GM21423 (cell line): ENCODE measurements around the gene NKAIN2.

Experiments
- ATAC-seq: cut with Tn5 transposase; IDR thresholded peaks from one replicate; pipeline ENCODE4 v1.9.1; 2021; ENCODE audit warnings: mild to moderate bottlenecking, moderate library complexity; ENCODE audit not compliant: unreplicated experiment

The NKAIN2 gene

DNA sequence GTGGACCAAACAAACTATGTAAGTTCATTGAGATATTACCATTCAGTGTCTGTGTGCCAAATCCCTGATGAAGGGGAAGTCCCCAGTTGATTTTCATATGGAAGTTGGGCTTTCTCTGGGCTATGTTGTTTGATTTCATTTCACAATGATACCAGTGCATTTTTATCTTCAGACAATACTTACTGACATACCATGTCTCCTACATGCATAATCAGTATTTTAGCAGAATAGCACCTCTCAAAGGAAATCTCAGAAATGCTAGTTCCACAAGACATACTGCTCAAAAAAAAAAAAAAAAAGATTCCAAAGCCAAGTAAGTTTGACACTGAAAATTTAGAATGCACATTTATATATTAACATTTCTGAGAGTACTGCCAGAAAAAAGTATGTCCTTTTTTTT, 989.7 kb downstream of the NKAIN2 start:
- no peak for ATAC-seq

DNA sequence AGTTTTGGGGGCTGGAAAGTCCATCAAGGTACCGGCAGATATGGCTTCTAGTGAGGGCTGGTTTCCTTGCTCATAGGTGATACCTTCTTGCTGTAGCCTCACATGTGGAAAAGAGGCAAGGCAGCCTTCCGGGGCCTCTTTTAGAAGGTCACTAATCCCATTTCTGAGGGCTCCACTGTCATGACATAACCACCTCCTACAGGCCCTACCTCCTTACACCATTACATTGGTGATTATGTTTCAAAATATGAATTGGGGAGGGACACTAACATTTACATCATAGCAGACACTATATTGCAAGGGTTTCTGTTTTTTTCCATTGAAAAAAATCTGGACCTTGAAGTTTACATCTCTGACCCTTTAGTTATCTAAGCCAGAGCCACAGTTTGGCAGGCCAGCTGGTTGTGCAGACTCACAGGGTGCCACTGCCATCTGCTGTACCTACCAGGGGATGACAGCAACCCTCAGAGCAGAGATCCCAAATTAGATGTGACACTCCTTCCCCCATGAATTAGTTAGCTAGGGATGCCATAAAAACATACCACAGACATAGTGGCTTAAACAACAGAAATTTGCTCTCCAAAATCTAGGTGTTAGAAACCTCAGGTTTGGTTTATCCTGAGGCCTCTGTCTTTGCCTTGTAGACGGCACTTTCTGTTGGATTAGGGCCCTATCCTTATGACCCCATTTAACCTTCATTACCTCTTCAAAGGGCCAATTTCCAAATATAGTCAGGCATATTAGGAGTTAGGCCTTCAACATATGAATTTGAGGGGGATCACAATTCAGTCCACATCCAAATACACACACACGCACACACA, 992.2 kb downstream of the NKAIN2 start:
- ATAC-seq: no peak

DNA sequence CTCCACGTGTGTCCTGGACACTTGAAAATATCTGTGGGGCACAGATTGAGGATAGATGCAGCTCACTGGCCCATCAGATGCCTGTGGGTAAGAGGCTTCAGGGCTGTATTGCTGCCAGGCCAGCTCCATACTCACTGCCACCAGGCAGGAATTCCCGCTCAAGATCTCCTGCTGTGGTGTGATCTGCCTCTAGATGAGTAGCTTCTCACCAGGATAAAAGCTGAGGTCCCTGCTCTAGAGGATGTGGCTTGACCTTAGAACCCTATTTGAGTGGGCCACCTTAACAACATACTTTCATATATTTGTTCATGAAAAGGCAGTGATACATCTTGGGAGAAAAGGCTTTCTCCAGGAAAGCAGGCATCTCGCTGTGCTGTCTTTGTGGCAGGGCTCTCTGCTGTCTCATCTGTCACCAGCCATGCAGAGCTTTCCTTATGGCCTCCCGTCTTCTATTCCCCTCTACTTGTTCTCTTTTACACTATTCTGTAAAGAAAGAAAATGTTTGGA, 992.9 kb downstream of the NKAIN2 start:
- no peak for ATAC-seq

DNA sequence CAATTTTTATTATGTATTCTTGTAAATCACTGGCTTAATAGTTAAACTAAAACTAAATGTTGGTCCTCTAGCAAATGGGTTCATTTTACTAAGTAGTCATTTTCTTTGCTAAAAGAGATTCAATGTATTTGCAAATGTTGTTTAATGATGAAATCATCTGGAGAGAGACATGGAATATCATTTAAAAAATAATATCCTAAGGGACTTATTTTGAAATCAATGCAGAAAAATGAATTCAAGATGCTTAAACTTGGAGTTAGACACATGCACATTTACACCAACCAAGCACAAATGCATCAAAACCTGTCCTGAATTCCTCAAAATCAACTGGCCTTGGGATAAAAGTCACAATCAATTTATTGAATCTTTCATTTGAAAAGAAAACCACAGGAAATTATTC, 993.6 kb downstream of the NKAIN2 start:
- no peak for ATAC-seq

DNA sequence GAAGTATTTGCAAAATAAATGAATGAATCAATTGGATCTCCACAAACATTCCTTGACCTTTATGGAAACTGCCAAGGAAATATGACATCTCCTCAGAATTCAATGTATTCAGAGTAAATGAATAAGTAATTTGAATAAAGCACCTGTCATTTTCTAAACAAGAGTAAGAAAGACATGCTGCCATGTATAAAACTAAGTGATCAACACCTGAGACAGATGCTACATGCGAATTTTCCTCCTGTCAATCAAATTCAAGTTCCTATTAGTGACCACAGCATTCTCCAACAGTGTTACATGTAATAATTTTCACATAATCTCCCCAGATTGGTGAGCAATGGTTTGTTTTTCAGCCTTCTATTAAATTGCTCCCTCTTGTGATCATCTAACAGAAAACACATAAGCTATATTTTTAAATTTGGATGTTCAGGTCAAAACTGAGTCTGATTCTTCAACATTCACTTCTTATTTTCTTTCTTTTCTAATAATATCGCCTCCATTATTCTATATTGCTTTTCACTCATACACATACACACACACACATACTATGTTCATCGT, 995.4 kb downstream of the NKAIN2 start:
- ATAC-seq: no peak

DNA sequence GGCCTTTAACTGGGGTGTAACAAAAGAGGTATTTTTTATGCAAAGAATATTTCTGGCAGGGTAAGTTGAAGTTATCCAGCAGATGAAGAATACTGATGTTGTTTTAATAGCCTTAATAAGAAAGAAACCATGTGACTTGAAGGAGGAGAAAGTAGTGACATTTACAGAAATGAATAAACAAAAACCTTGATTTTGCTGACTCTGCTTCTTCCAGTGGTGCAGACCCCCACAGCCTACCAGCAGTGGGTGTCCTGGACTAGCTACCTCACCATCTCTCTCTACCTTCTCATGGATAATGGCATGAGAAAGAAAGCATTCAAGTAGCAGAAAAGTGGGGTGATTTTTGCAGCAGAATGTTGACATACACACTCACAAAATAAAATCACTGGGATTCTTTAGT, 996.0 kb downstream of the NKAIN2 start:
- ATAC-seq: no peak

DNA sequence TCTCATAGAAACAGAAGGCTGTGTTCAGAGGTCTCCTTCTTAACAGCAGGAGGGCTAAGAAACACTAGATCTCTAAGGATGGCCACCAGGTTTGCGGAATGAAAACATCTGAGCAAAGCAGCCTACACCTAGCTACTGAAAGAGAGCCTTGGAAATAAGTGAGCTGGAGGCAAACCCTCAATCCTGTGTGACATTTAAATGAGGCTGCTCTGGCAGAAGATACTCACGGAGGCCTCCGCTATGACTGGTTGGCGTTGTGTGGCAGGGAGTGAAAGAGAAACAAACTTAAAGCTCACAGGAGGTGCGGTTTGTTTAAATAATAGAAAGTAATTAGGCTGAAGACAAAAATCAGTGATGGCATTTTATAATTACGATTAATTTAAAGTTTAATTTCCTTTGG, 996.6 kb downstream of the NKAIN2 start:
- no peak for ATAC-seq

DNA sequence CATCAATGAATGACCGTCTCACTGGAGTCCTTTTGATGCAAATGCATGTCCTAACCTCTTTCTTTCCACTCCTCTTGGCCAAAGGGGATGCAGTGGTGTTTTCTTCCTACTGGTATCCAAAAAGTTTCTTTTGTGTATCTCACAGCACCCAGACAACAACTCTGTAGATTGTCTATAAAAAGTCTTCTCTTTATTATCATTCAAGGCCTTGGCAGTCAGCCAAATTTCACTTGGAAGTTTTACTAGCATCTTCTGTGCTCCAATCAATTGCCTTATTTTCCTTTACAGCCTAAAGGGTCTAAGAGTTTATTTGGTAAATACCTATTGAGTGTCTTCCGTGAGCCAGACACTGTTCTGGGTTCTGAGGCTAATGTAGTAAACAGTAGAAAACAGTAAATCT, 1008.4 kb downstream of the NKAIN2 start:
- no peak for ATAC-seq

DNA sequence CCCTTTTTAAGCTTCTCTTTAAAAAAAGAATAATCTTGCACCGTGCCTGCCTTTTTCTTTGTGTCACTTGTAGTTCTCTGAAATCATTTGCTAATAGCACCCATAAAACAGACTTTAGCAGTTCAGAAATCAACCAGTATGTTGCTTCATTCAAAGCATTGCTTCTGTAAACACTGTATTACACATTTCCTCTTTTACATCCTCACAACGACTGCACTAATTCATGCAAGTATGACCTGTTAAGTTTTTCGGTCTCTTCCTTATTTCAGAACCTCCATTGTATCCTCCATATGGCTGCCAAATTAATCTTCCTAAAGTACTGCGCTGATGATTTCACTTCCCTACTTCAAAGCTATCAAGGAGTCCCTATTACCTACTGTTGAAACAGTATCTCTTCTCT, 1015.7 kb downstream of the NKAIN2 start:
- ATAC-seq: no peak

DNA sequence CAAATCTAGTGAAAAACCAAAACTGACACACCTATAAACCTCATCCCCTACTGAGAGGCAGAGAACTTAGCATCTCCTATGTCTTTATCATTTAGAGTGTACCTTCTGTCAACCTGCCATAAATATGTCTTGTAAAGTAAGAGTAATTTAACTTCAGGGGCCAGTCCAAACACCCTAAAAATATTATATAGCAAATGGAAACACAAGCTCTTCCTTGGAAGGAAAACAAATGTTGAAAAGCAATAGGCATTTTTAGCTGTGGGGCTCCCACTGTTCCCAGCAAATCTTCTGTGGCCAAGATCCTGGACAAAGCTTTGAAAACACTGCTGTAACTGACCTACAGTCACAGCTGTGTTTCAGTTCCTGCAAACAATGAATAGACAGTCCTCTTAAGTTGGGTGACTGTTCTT, 1018.5 kb downstream of the NKAIN2 start:
- ATAC-seq: no peak

DNA sequence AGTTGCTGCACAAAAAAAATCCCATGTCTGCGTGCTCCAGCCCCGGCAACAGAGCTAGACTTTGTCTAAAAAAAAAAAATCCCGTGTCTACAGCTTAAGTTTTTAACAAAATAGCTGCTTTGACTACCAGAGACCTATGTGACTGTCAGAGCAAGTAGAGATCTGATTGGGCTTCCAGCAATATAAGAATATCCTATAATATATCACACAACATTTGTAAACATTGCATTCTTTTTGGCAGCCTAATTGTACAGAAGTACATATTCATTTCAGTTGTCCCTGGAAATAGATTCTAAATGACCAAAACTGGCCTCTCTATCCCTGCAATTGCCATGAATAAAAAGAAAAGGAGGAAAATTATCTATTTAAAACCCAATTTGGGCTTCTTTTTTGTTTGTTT, 1019.1 kb downstream of the NKAIN2 start:
- ATAC-seq: no peak

DNA sequence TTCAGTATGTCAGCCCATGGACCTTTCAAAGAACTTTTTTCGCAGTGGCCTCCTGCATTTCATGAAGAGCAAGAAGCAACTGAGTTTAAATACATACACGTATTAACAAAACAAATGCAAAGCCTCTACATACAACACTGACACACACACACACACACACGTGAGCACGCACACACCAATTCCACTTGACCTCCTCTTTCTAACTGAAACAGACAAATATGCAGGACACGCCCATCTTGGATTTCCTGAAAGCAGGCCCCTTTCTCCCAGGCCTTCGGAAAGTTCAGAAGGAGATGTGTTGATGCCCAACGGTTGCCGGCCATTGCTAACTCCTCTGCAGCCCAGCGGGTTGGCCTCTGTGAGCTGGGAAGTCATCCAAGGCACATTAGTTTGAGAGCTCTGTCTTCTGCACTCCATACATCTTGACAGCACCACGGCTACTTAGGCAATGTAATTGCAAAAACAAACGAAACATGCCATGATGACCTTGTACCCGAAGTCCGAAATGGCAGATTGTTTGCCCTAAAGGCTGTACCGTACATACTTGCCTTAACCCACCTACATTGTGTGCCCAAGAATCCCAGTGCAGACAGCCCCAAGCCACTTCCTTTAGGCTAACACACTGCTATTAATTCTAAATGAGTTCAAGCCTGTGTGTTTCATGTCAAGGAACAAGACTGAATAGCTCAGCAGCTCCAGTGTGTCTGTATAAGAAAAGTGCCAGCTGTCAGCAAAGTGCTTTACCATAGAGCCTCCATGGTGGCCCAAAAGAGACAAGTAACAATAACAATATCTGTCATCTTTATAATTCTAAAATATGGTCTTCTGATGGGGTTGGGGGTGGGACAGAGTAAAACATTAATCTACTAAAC, 1019.8 kb downstream of the NKAIN2 start:
- no peak for ATAC-seq

DNA sequence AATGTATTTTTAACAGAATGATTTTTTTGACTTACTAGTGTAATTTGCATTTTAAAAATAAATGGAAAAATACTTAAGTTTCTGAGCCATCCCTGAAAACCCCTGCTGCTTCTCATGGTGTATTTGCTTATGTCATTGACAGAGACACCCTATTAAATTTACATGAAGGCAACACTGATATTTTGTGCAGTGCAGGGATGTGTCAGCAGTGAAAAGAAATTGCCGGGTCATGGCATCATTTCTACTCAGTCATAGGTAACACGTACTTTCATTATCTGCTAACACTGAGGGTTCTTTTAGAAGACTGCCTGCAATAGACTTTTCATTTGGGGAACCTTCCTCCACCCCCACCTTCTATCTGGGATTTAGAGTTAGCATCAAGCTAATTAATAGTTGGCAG, 1021.9 kb downstream of the NKAIN2 start:
- ATAC-seq: no peak

DNA sequence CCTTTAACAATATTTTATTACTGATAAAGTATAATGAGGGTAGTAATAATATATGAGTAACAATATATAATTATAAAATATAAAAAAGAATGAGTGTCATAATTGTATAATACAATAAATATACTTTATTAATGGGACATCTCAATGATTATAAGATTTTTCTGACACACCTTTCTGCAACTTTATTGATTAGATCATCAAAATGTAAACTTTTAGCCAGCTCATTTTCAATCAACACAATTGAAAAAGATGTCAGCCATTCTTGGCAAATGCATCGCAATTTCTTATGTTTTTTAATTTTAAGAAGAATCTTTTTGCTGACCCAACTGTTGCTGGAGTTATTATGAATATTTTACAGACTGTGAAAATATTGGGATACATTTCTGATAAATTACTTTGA, 1026.2 kb downstream of the NKAIN2 start:
- ATAC-seq: no peak

DNA sequence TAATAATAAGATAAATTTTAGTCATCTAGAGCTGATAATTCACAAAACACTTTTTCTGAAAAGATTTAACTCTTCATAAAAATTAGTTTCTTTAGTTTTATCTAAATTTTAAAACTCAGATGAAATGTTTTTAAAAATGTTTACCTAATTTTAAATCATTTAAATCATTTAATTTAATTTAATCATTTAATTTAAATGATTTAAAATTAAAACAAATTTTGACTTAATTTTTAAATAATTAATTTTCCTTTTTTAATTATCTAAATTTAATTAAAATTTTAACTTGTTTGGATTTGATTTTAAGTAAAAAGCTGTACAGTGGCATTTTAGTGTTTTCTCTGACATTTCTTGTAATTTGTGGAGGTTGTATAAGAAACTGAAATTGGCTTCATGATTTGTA, 1026.8 kb downstream of the NKAIN2 start:
- ATAC-seq: no peak

DNA sequence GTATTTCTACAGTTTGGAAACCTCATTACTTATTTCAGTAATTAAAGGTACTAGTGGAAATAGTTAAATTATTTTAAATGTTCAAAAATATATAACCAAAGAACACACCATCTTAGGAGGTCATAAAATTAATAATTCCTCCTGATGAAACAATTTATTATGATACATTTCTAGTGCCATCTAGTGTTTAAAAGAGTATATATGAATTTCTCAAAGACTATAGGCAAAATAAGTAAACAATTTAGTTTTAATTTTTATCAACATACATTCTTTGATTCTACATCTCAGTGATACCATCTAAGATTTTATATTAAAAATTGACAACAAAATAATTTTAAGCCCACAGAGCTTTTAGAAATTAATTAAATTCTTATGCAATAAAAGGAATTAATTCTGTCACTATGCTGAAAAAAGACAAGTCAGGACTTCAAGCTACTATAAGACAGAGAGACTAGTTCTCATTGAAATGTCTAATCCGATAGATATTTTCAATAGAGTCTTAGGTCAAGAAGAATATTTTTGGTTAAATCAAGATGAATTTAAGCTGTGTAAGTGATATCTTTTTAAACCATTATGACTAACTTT, 1050.8 kb downstream of the NKAIN2 start:
- no peak for ATAC-seq

DNA sequence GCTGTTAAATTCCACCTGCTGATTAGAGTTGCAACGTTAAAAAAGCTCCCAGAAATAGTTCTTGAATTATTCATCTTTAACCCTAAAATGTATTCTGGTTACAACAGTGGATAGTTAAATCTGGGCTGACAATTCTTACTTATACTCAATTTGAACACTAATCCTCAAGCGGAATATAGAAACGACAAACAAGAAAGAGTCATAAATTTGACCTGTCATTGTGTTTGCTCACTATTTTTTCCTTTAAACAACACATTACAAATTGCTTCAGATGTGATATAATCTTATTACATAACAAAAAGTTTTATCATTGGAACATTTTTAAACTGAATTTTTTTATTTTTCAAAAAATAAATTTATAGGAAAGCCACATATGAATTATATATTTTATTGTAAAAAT, 1054.1 kb downstream of the NKAIN2 start:
- ATAC-seq: no peak

DNA sequence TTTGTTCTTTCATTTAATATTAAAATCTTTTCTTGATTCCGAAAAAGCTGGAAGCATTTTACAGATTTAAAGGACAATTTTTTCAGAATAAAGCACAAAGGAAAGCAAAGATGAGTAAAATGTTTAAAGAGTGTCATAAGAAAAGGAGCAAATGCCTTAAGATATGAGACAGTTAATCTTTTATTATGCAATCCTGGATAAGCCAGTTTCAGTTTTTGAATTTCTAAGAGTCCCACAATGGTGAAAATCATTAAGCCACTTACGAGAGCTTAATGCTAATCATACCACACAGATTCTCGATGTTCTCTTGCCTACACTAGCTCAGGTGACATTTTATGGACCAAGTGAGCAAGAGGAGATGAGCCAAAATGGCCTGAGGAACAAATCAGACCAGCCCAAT, 1054.9 kb downstream of the NKAIN2 start:
- no peak for ATAC-seq

DNA sequence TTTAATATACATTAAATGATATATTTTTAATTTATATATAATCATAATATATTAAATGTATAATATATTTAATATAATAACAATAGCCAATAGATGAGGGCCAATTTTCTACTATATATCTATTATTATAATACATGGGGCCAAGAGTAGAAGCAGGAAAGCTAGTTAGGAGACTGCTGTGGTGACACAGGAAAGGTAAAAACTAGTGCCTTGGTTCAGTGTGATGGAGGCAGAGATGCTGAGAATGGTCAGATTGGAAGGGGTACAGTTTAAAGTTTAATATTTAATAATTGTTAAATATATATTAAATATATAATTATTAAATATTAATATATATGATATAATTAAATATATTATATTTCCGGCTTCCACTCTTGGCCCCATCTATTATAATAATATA, 1055.7 kb downstream of the NKAIN2 start:
- no peak for ATAC-seq

DNA sequence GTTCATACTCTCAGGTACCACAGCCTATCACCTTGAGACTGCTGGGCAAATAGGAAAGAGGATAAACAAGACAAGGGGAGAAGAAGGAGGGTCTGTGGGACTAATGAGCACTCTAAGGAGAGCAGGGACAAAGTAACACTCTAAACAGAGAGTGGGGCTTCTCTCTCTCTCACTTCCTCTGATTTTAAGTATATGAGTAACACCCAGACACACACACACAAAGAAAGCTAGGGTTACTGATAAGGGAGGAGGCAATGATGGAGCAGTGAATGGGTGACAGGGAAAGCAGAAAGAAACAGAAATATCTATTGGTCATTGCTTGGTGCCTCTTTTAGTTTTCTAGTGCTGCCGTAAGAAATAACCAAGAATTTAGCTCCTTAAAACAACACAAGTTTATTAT, 1062.4 kb downstream of the NKAIN2 start:
- no peak for ATAC-seq

DNA sequence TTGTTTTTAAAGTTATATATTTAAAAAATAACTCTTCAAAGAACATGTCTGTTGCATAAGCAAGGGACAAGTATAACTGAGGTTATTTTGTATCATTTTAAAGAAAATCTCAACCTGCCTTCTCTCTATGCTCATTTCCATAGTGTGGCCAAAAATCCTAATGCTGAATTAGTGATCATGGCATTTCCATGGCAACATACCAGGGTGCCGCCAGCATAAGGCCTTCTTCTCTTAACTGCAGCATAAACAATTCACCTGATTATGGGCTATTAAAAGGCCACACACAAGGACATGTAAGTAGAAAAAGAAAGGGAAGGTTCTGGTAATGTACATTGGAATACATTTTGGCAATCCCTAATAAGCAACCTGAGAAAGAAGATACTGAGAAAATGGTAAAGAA, 1063.5 kb downstream of the NKAIN2 start:
- ATAC-seq: no peak
